Fibroblast of lung (primary cell): ENCODE measurements around the gene HGS. TPM values are rescaled to one million over a fixed set of nuclear protein-coding genes. Genes with fewer than 3 reads are reported as not detected.

Experiments used
- DNase-seq, 2 donors: peaks; one replicate each; pipeline versions ENCODE4 v3.0.0 to v3.0.0-alpha.2; 2010; ENCODE audit warnings: low read depth in 2 of 2
- H2AFZ ChIP-seq: 2 replicates; pipeline ENCODE4 v1.5.1; 2012; ENCODE audit warnings: low read length, control low read depth, inconsistent platforms
- H3K27ac ChIP-seq: 2 replicates; pipeline ENCODE4 v1.5.1; 2011; ENCODE audit warnings: low read length, control low read depth; ENCODE audit not compliant: insufficient read depth
- H3K27me3 ChIP-seq: 2 replicates; pipeline ENCODE4 v1.5.1; 2011; ENCODE audit warnings: mild to moderate bottlenecking, low read length; ENCODE audit not compliant: control insufficient read depth, insufficient read depth
- H3K36me3 ChIP-seq: 2 replicates; pipeline ENCODE4 v1.5.1; 2011; ENCODE audit warnings: low read length; ENCODE audit not compliant: control insufficient read depth, insufficient read depth
- H3K4me1 ChIP-seq: 2 replicates; pipeline ENCODE4 v1.5.1; 2011; ENCODE audit warnings: low read length; ENCODE audit not compliant: control insufficient read depth, insufficient read depth; ENCODE audit errors: extremely low read depth
- H3K4me2 ChIP-seq: 2 replicates; pipeline ENCODE4 v1.5.1; 2011; ENCODE audit warnings: low read length, control low read depth; ENCODE audit not compliant: insufficient read depth; ENCODE audit errors: extremely low read depth
- H3K4me3 ChIP-seq, 4 experiments: fragments of 200-600 bp in 1 of 4; sonication (generic) in 1 of 4; replicated peaks in 1 of 4; 2 replicates each; pipeline ENCODE4 v1.5.1; 2011 to 2016; ENCODE audit warnings: low read length in 4 of 4, low read depth in 3 of 4, mild to moderate bottlenecking in 3 of 4, control low read depth in 2 of 4, inconsistent platforms in 1 of 4, mixed read lengths in 1 of 4; ENCODE audit not compliant: insufficient read depth in 1 of 4; ENCODE audit errors: control extremely low read depth in 1 of 4
- H3K79me2 ChIP-seq: 2 replicates; pipeline ENCODE4 v1.5.1; 2012; ENCODE audit warnings: mild to moderate bottlenecking, low read length, inconsistent platforms; ENCODE audit not compliant: control insufficient read depth, insufficient read depth
- H3K9ac ChIP-seq: 2 replicates; pipeline ENCODE4 v1.5.1; 2011; ENCODE audit warnings: mild to moderate bottlenecking, low read length, control low read depth; ENCODE audit not compliant: insufficient read depth
- H3K9me3 ChIP-seq: 2 replicates; pipeline ENCODE4 v1.5.1; 2012; ENCODE audit warnings: low read depth, low read length; ENCODE audit not compliant: control insufficient read depth, insufficient read depth
- H4K20me1 ChIP-seq: 2 replicates; pipeline ENCODE4 v1.5.1; 2011; ENCODE audit warnings: low read length; ENCODE audit not compliant: control insufficient read depth, insufficient read depth; ENCODE audit errors: extremely low read depth
- CTCF ChIP-seq, 2 donors: IDR thresholded peaks in 1 of 2; conservative IDR thresholded peaks in 1 of 2; 1 replicate in 1 of 2; 2 replicates in 1 of 2; pipeline ENCODE4 v1.5.1; 2011 to 2012; ENCODE audit warnings: low read length in 2 of 2, control low read depth in 1 of 2, inconsistent platforms in 1 of 2, low read depth in 1 of 2, mild to moderate bottlenecking in 1 of 2
- EZH2 ChIP-seq: IDR thresholded peaks from 2 replicates; pipeline ENCODE4 v1.5.1; 2012; ENCODE audit warnings: low read length, control low read depth, mild to moderate bottlenecking; ENCODE audit errors: missing control alignments
- polyA plus RNA-seq, 2 donors: library from polyadenylated mRNA; depleted of rRNA in 1 of 2; stranded (reverse) in 1 of 2; unstranded in 1 of 2; fragments of >200 nt; gene quantifications; 2 replicates each; pipeline ENCODE4 v1.2.1, GENCODE V29; 2011 to 2012; ENCODE audit warnings: missing spikeins in 1 of 2
- total RNA-seq: library from RNA; depleted of rRNA; stranded (reverse); fragments of >200 nt; gene quantifications from 2 replicates; pipeline ENCODE4 v1.2.1, GENCODE V29; 2014

The HGS gene
- total and polyA plus RNA-seq, 2 donors (not counting 1 experiment from before 2014, with no cell fraction given), result 43.1 to 65.7 TPM

- no peak overlapping the region for H3K27ac ChIP-seq
- DNase-seq, result no peak
- TF ChIP-seq CTCF (conservative IDR thresholded peaks at IDR 0.05 in 1 of 2, IDR thresholded peaks at IDR 0.05 in 1 of 2; ENCODE audit: low read depth in 1 of 2, low read length in 2 of 2), result no peak
- no peak for TF ChIP-seq EZH2
These were observed 27.0 kb upstream of the HGS start for GRCh38 chr17:81656835-81657234.

GRCh38 chr17:81659038-81659437 is 24.8 kb upstream of the HGS start:
- no peaks in the 10 kb centered on the region for H3K9me3 ChIP-seq

More at GRCh38 chr17:81656835-81657234, 27.0 kb upstream of the HGS start:
- no peak overlapping the region for H3K4me3 ChIP-seq
- no peaks in the 10 kb centered on the region for H3K27me3 ChIP-seq
- no peaks in the 10 kb centered on the region for H3K36me3 ChIP-seq
- H3K9ac ChIP-seq, result no peak overlapping the region
- H3K79me2 ChIP-seq, result no peaks in the 10 kb centered on the region
- no peak overlapping the region for H3K4me2 ChIP-seq
- no peaks in the 10 kb centered on the region for H3K9me3 ChIP-seq
- no peaks in the 10 kb centered on the region for H4K20me1 ChIP-seq
- H2AFZ ChIP-seq, result no peak overlapping the region
- H3K4me1 ChIP-seq, result peaks cover 1% of the 10 kb centered on the region

GRCh38 chr17:81660441-81660840 is 23.4 kb upstream of the HGS start:
- TF ChIP-seq EZH2 (no peak), CTCF (conservative IDR thresholded peaks at IDR 0.05 in 1 of 2, IDR thresholded peaks at IDR 0.05 in 1 of 2; ENCODE audit: low read depth in 1 of 2, low read length in 2 of 2) (no peak)
- Histone ChIP-seq H3K79me2 (peaks cover 6% of the 10 kb centered on the region), H3K4me1 (peaks cover 3% of the 10 kb centered on the region), H3K4me2 (no peak overlapping the region), H3K27me3 (no peaks in the 10 kb centered on the region), H2AFZ (no peak overlapping the region), H4K20me1 (no peaks in the 10 kb centered on the region), H3K4me3 (no peak overlapping the region), H3K9ac (no peak overlapping the region), H3K36me3 (peaks cover 10% of the 10 kb centered on the region), H3K27ac (no peak overlapping the region), H3K9me3 (no peaks in the 10 kb centered on the region)
- DNase-seq, result no peak

More at GRCh38 chr17:81659038-81659437, 24.8 kb upstream of the HGS start:
- H2AFZ ChIP-seq, result no peak overlapping the region
- H3K27me3 ChIP-seq, result no peaks in the 10 kb centered on the region
- H3K79me2 ChIP-seq, result no peaks in the 10 kb centered on the region
- DNase-seq, result no peak
- H3K4me3 ChIP-seq, result no peak overlapping the region
- H3K36me3 ChIP-seq, result peaks cover under 1% of the 10 kb centered on the region
- TF ChIP-seq CTCF (conservative IDR thresholded peaks at IDR 0.05 in 1 of 2, IDR thresholded peaks at IDR 0.05 in 1 of 2; ENCODE audit: low read depth in 1 of 2, low read length in 2 of 2), result no peak
- TF ChIP-seq EZH2, result no peak
- H4K20me1 ChIP-seq, result no peaks in the 10 kb centered on the region
- H3K9ac ChIP-seq, result no peak overlapping the region
- no peak overlapping the region for H3K27ac ChIP-seq
- no peak overlapping the region for H3K4me2 ChIP-seq
- H3K4me1 ChIP-seq, result no peaks in the 10 kb centered on the region
